WTC11 (cell line): Measurements from ENCODE around the gene STXBP6.

Experiments
- CREB1 ChIP-seq: sonication (generic); formaldehyde crosslinking; IDR thresholded peaks from 2 replicates; pipeline ENCODE4 v1.8.0; 2023; ENCODE audit warnings: mild to moderate bottlenecking, missing genetic modification reagents
- ELF4 ChIP-seq: sonication (generic); formaldehyde crosslinking; IDR thresholded peaks from 2 replicates; pipeline ENCODE4 v1.8.1; 2022; ENCODE audit warnings: low read depth, mild to moderate bottlenecking, moderate library complexity, missing genetic modification reagents
- FOXK1 ChIP-seq: sonication (generic); formaldehyde crosslinking; IDR thresholded peaks from 2 replicates; pipeline ENCODE4 v1.8.0; 2022; ENCODE audit warnings: mild to moderate bottlenecking, moderate library complexity, missing genetic modification reagents
- NR2C2 ChIP-seq: sonication (generic); formaldehyde crosslinking; IDR thresholded peaks from 2 replicates; pipeline ENCODE4 v1.8.0; 2022; ENCODE audit warnings: mild to moderate bottlenecking, missing genetic modification reagents
- TF ChIP-seq, protein P1 (sequence below): fragments of 200-600 bp; IDR thresholded peaks from 2 replicates; pipeline ENCODE4 v1.8.0; 2022; ENCODE audit warnings: antibody characterized with exemption

DNA sequence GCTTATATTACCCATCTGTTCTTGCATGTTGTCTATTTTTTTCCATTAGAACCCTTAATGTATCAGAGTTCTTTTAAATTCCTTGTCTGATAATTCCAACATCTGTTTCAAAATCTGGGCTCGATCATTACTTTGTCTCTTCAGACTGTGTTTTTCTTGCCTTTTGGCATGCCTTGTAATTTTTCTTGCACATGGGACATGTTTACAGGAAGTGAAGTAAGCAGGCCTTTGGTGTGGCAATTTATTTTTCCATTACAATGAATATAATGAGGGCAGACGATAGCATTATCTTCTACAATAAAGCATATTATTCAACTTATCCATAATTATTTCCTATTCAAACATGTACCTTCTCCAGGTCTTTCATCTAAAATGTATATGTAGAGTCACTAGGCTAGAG, 48.3 kb downstream of the STXBP6 start:
- no peak for TF ChIP-seq CREB1 (CRISPR knock-in tag)
- no peak for TF ChIP-seq ELF4 (CRISPR knock-in tag)
- TF ChIP-seq NR2C2 = no peak
- TF ChIP-seq FOXK1 (CRISPR knock-in tag) = no peak
- TF ChIP-seq, protein P1, sequence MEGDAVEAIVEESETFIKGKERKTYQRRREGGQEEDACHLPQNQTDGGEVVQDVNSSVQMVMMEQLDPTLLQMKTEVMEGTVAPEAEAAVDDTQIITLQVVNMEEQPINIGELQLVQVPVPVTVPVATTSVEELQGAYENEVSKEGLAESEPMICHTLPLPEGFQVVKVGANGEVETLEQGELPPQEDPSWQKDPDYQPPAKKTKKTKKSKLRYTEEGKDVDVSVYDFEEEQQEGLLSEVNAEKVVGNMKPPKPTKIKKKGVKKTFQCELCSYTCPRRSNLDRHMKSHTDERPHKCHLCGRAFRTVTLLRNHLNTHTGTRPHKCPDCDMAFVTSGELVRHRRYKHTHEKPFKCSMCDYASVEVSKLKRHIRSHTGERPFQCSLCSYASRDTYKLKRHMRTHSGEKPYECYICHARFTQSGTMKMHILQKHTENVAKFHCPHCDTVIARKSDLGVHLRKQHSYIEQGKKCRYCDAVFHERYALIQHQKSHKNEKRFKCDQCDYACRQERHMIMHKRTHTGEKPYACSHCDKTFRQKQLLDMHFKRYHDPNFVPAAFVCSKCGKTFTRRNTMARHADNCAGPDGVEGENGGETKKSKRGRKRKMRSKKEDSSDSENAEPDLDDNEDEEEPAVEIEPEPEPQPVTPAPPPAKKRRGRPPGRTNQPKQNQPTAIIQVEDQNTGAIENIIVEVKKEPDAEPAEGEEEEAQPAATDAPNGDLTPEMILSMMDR = no peak
